K562 (cell line): Measurements from ENCODE around the gene ABCG5. TPM values are rescaled to one million over a fixed set of nuclear protein-coding genes. Genes with fewer than 3 reads are reported as not detected.
A peak's percentile ranks its signal among the peaks of the same experiment; 100 is the strongest.

Experiments used
- EHMT2 ChIP-seq: fragments of 450-650 bp; IDR thresholded peaks from 2 replicates; pipeline ENCODE4 v1.6.1; 2018; ENCODE audit warnings: antibody characterized with exemption
- HCFC1 ChIP-seq: IDR thresholded peaks from 2 replicates; pipeline ENCODE4 v1.6.1; 2012; ENCODE audit warnings: low read depth, low read length, improper control_type of control experiment
- HDAC6 ChIP-seq: IDR thresholded peaks from 2 replicates; pipeline ENCODE4 v1.6.1; 2012; ENCODE audit warnings: low read depth, mild to moderate bottlenecking, control low read depth, inconsistent platforms, low read length, moderate library complexity
- HOXB6 ChIP-seq: fragments of 250-450 bp; sonication (Bioruptor Pico); IDR thresholded peaks from 2 replicates; pipeline ENCODE4 v1.5.1; 2022; ENCODE audit warnings: mild to moderate bottlenecking, borderline replicate concordance
- LEF1 ChIP-seq: fragments of 450-650 bp; IDR thresholded peaks from 2 replicates; pipeline ENCODE4 v1.6.1; 2016; ENCODE audit warnings: mild to moderate bottlenecking
- NCOA1 ChIP-seq: fragments of 450-650 bp; IDR thresholded peaks from 2 replicates; pipeline ENCODE4 v1.6.1; 2016; ENCODE audit warnings: low read depth
- RCOR1 ChIP-seq, 2 experiments: IDR thresholded peaks; 2 replicates each; pipeline ENCODE4 v1.6.1; 2012; ENCODE audit warnings: low read depth in 2 of 2, low read length in 2 of 2, borderline replicate concordance in 1 of 2, improper control_type of control experiment in 1 of 2
- RFX1 ChIP-seq: fragments of 450-650 bp; IDR thresholded peaks from 2 replicates; pipeline ENCODE4 v1.6.1; 2016; ENCODE audit warnings: mild to moderate bottlenecking, moderate library complexity
- TCF3 ChIP-seq: sonication (generic); formaldehyde crosslinking; IDR thresholded peaks from 2 replicates; pipeline ENCODE4 v1.4.0; 2020; ENCODE audit warnings: mild to moderate bottlenecking, missing genetic modification reagents
- ZFP1 ChIP-seq: fragments of 450-650 bp; formaldehyde crosslinking; IDR thresholded peaks from 2 replicates; pipeline ENCODE4 v1.4.0; 2020; ENCODE audit warnings: mild to moderate bottlenecking, mixed read lengths
- ZKSCAN3 ChIP-seq: fragments of 250-450 bp; sonication (Bioruptor Pico); IDR thresholded peaks from 2 replicates; pipeline ENCODE4 v1.4.0; 2020
- ZNF311 ChIP-seq: fragments of 250-450 bp; sonication (Bioruptor Pico); IDR thresholded peaks from 2 replicates; pipeline ENCODE4 v1.4.0; 2020; ENCODE audit warnings: mild to moderate bottlenecking, moderate library complexity
- ZNF445 ChIP-seq: fragments of 250-450 bp; sonication (Bioruptor Pico); IDR thresholded peaks from 2 replicates; pipeline ENCODE4 v1.4.0; 2020; ENCODE audit warnings: low read depth, mild to moderate bottlenecking, moderate library complexity
- polyA plus RNA-seq, 8 experiments: library from polyadenylated mRNA; depleted of rRNA in 4 of 8; stranded (reverse) in 5 of 8; unstranded in 3 of 8; fragments of >200 nt; fragmentation: Nextera tagmentation in 2 of 8; fragmentation: Illumina TruSeq in 1 of 8; extraction: Ambion mirVana in 2 of 8; extraction: Trizol in 1 of 8; gene quantifications; 2 replicates each; pipeline versions ENCODE4 v1.2.1 to v1.2.3, GENCODE V29; 2011 to 2014; ENCODE audit warnings: inconsistent platforms in 1 of 8, missing spikeins in 1 of 8
- total RNA-seq, 7 experiments: library from RNA; depleted of rRNA in 6 of 7; stranded (reverse); fragments of >200 nt in 6 of 7; fragmentation: Illumina TruSeq in 2 of 7; extraction: Trizol in 2 of 7; gene quantifications; 2 replicates each; pipeline versions ENCODE4 v1.2.1 to v1.2.3, GENCODE V29; 2011 to 2021; ENCODE audit warnings: low replicate concordance in 1 of 7
- TF ChIP-seq, protein P1 (sequence below): sonication (generic); formaldehyde crosslinking; IDR thresholded peaks from 2 replicates; pipeline ENCODE4 v1.8.0; 2022; ENCODE audit warnings: mild to moderate bottlenecking, missing genetic modification reagents, borderline replicate concordance
- TF ChIP-seq, protein P2 (sequence below): sonication (generic); formaldehyde crosslinking; IDR thresholded peaks from 2 replicates; pipeline ENCODE4 v1.8.0; 2022; ENCODE audit warnings: missing genetic modification reagents, mild to moderate bottlenecking, borderline replicate concordance
- TF ChIP-seq, protein P3 (sequence below): fragments of 450-650 bp; IDR thresholded peaks from one replicate; pipeline ENCODE4 v1.6.1; 2018; ENCODE audit warnings: mild to moderate bottlenecking, moderate library complexity; ENCODE audit not compliant: partially characterized antibody
- TF ChIP-seq, protein P4 (sequence below): sonication (generic); formaldehyde crosslinking; IDR thresholded peaks from 2 replicates; pipeline ENCODE4 v1.8.1; 2023; ENCODE audit warnings: mild to moderate bottlenecking, missing genetic modification reagents
- TF ChIP-seq, protein P5 (sequence below): fragments of 250-450 bp; sonication (Bioruptor Pico); IDR thresholded peaks from 2 replicates; pipeline ENCODE4 v1.8.0; 2021; ENCODE audit warnings: moderate library complexity, mild to moderate bottlenecking, inconsistent platforms

The ABCG5 gene
- total and polyA plus RNA-seq, 9 of the 15 experiments (the other 6 are each of a cell fraction or from before 2014, with no cell fraction given) = 0.01 TPM; not detected in 7

GRCh38 chr2:43773876-43774613 lies 64.6 kb downstream of the ABCG5 start, which contains the start of gene DYNC2LI1 (continued):
- TF ChIP-seq TCF3 (no peak), NCOA1 (no peak), EHMT2 (no peak), RCOR1 (IDR thresholded peaks at IDR 0.05; ENCODE audit: borderline replicate concordance in 1 of 2, low read depth in 2 of 2, low read length in 2 of 2) (peak in 1 of 2 experiments; percentile 7; a peak in 1 of 4 replicates), HCFC1 (peak; percentile 99), LEF1 (no peak), ZNF445 (CRISPR knock-in tag) (no peak), HOXB6 (CRISPR knock-in tag) (no peak), ZNF311 (CRISPR knock-in tag) (no peak), ZKSCAN3 (no peak), RFX1 (peak; percentile 98), HDAC6 (no peak), ZFP1 (CRISPR knock-in tag) (no peak)
- TF ChIP-seq, protein P1, sequence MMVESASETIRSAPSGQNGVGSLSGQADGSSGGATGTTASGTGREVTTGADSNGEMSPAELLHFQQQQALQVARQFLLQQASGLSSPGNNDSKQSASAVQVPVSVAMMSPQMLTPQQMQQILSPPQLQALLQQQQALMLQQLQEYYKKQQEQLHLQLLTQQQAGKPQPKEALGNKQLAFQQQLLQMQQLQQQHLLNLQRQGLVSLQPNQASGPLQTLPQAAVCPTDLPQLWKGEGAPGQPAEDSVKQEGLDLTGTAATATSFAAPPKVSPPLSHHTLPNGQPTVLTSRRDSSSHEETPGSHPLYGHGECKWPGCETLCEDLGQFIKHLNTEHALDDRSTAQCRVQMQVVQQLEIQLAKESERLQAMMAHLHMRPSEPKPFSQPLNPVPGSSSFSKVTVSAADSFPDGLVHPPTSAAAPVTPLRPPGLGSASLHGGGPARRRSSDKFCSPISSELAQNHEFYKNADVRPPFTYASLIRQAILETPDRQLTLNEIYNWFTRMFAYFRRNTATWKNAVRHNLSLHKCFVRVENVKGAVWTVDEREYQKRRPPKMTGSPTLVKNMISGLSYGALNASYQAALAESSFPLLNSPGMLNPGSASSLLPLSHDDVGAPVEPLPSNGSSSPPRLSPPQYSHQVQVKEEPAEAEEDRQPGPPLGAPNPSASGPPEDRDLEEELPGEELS (CRISPR knock-in tag) = no peak
- TF ChIP-seq, protein P2, sequence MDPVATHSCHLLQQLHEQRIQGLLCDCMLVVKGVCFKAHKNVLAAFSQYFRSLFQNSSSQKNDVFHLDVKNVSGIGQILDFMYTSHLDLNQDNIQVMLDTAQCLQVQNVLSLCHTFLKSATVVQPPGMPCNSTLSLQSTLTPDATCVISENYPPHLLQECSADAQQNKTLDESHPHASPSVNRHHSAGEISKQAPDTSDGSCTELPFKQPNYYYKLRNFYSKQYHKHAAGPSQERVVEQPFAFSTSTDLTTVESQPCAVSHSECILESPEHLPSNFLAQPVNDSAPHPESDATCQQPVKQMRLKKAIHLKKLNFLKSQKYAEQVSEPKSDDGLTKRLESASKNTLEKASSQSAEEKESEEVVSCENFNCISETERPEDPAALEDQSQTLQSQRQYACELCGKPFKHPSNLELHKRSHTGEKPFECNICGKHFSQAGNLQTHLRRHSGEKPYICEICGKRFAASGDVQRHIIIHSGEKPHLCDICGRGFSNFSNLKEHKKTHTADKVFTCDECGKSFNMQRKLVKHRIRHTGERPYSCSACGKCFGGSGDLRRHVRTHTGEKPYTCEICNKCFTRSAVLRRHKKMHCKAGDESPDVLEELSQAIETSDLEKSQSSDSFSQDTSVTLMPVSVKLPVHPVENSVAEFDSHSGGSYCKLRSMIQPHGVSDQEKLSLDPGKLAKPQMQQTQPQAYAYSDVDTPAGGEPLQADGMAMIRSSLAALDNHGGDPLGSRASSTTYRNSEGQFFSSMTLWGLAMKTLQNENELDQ (CRISPR knock-in tag) = no peak
- TF ChIP-seq, protein P3, sequence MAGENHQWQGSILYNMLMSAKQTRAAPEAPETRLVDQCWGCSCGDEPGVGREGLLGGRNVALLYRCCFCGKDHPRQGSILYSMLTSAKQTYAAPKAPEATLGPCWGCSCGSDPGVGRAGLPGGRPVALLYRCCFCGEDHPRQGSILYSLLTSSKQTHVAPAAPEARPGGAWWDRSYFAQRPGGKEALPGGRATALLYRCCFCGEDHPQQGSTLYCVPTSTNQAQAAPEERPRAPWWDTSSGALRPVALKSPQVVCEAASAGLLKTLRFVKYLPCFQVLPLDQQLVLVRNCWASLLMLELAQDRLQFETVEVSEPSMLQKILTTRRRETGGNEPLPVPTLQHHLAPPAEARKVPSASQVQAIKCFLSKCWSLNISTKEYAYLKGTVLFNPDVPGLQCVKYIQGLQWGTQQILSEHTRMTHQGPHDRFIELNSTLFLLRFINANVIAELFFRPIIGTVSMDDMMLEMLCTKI = no peak
- TF ChIP-seq, protein P4, sequence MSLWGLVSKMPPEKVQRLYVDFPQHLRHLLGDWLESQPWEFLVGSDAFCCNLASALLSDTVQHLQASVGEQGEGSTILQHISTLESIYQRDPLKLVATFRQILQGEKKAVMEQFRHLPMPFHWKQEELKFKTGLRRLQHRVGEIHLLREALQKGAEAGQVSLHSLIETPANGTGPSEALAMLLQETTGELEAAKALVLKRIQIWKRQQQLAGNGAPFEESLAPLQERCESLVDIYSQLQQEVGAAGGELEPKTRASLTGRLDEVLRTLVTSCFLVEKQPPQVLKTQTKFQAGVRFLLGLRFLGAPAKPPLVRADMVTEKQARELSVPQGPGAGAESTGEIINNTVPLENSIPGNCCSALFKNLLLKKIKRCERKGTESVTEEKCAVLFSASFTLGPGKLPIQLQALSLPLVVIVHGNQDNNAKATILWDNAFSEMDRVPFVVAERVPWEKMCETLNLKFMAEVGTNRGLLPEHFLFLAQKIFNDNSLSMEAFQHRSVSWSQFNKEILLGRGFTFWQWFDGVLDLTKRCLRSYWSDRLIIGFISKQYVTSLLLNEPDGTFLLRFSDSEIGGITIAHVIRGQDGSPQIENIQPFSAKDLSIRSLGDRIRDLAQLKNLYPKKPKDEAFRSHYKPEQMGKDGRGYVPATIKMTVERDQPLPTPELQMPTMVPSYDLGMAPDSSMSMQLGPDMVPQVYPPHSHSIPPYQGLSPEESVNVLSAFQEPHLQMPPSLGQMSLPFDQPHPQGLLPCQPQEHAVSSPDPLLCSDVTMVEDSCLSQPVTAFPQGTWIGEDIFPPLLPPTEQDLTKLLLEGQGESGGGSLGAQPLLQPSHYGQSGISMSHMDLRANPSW (CRISPR knock-in tag) = no peak
- TF ChIP-seq, protein P5, sequence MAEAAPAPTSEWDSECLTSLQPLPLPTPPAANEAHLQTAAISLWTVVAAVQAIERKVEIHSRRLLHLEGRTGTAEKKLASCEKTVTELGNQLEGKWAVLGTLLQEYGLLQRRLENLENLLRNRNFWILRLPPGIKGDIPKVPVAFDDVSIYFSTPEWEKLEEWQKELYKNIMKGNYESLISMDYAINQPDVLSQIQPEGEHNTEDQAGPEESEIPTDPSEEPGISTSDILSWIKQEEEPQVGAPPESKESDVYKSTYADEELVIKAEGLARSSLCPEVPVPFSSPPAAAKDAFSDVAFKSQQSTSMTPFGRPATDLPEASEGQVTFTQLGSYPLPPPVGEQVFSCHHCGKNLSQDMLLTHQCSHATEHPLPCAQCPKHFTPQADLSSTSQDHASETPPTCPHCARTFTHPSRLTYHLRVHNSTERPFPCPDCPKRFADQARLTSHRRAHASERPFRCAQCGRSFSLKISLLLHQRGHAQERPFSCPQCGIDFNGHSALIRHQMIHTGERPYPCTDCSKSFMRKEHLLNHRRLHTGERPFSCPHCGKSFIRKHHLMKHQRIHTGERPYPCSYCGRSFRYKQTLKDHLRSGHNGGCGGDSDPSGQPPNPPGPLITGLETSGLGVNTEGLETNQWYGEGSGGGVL (CRISPR knock-in tag) = no peak
